Adrenal gland (tissue), 12 donors: Measurements from ENCODE around the gene RASSF10. TPM values are rescaled to one million over a fixed set of nuclear protein-coding genes. Genes with fewer than 3 reads are reported as not detected.

Source experiments
- DNase-seq, 7 donors: peaks; one replicate each; pipeline ENCODE4 v3.0.0-alpha.2; 2019 to 2020
- H3K27ac ChIP-seq, 5 donors: fragments of 200-600 bp; sonication (generic) in 4 of 5; 1 replicate in 3 of 5; 2 replicates in 2 of 5; pipeline versions ENCODE4 v1.5.1 to v1.8.0; 2016 to 2020; ENCODE audit warnings: mild to moderate bottlenecking in 1 of 5
- H3K27me3 ChIP-seq: fragments of 200-600 bp; 2 replicates; pipeline ENCODE4 v1.8.0; 2021
- H3K36me3 ChIP-seq, 2 donors: fragments of 200-600 bp; replicated peaks in 1 of 2; 1 replicate in 1 of 2; 2 replicates in 1 of 2; pipeline versions ENCODE4 v1.5.1 to v1.8.0; 2018 to 2022
- H3K4me1 ChIP-seq, 2 donors: fragments of 200-600 bp; replicated peaks in 1 of 2; 1 replicate in 1 of 2; 2 replicates in 1 of 2; pipeline versions ENCODE4 v1.5.1 to v1.8.0; 2018 to 2021
- H3K4me3 ChIP-seq, 4 donors: fragments of 200-600 bp; sonication (generic) in 3 of 4; one replicate each; pipeline ENCODE4 v1.5.1; 2016 to 2018
- H3K9me3 ChIP-seq, 3 donors: fragments of 200-600 bp; sonication (generic) in 1 of 3; replicated peaks in 1 of 3; 1 replicate in 2 of 3; 2 replicates in 1 of 3; pipeline versions ENCODE4 v1.5.1 to v1.8.0; 2016 to 2021
- CTCF ChIP-seq, 6 experiments: fragments of 450-650 bp in 4 of 6; fragments of 200-600 bp in 2 of 6; sonication (generic) in 1 of 6; IDR thresholded peaks; 1 replicate in 5 of 6; 2 replicates in 1 of 6; pipeline versions ENCODE4 v1.5.1 to v1.8.0; 2016 to 2021; ENCODE audit warnings: antibody characterized with exemption in 6 of 6, mild to moderate bottlenecking in 2 of 6, moderate library complexity in 1 of 6
- POLR2A ChIP-seq, 2 donors: fragments of 450-650 bp; IDR thresholded peaks; one replicate each; pipeline ENCODE4 v1.6.1; 2017; ENCODE audit warnings: antibody characterized with exemption in 2 of 2, mild to moderate bottlenecking in 2 of 2, moderate library complexity in 1 of 2
- whole genome bisulfite sequencing, 4 donors: extraction: QIAGEN DNeasy Blood & Tissue Kit in 2 of 4; methylation state at CpG; one replicate each; pipeline versions ENCODE4 v1.1.5 to v1.1.7; 2013 to 2017; 5-methylcytosine and 5-hydroxymethylcytosine counted together
- intact Hi-C, 2 donors: fragments of 100-400 bp; cut with DNase I; formaldehyde crosslinking; loops; one replicate each; pipeline versions ENCODE4 v1.14.1 to v1.15.0; 2022 to 2023
- polyA plus RNA-seq, 3 donors: library from polyadenylated mRNA; stranded (reverse); fragments of 200-250 nt in 2 of 3; fragments of 350-450 nt in 1 of 3; fragmentation: Illumina TruSeq in 1 of 3; extraction: RNeasy Lipid Tissue Mini Kit (QIAGEN cat#74804) in 1 of 3; gene quantifications; one replicate each; pipeline ENCODE4 v1.2.3, GENCODE V29; 2013 to 2014
- total RNA-seq, 9 donors: library from RNA; depleted of rRNA in 4 of 9; stranded (reverse); fragments of >200 nt in 4 of 9; fragments of 120-200 nt in 1 of 9; fragmentation: NEBNext Ultra II Directional in 1 of 9; extraction: Animal tissue kit (Norgen Biotek cat#: 25700) in 1 of 9; gene quantifications; one replicate each; pipeline versions ENCODE4 v1.1.0 to v1.2.4, GENCODE V29; 2013 to 2023
- donor health status: healthy with polysubstance abuse.
- donor health status: Bipolar disorder and iron deficiency.
- donor health status: DM: yes; HTN: yes; CAD: no.
- donor health status: DM: no; HTN: no; CAD: no.
- donor health status: DM: no; HTN: no; CAD: no.
- donor health status: DM: yes; HTN: yes; CAD: no.

RASSF10 gene
- total and polyA plus RNA-seq, 12 donors, result 0.07 TPM; not detected in 11

GRCh38 chr11:13010749-13011465, 1.8 kb downstream of the RASSF10 start:
- Histone ChIP-seq H3K4me3 (no peak overlapping the region), H3K27ac (no peak overlapping the region)

GRCh38 chr11:13011466-13012055, 2.4 kb downstream of the RASSF10 start:
- TF ChIP-seq CTCF (IDR thresholded peaks at IDR 0.05), result no peak
- TF ChIP-seq POLR2A (IDR thresholded peaks at IDR 0.05), result no peak
- DNase-seq, result no peak
- Histone ChIP-seq H3K36me3 (no peaks in the 10 kb centered on the region), H3K27me3 (peaks cover 71% of the 10 kb centered on the region), H3K4me3 (no peak overlapping the region), H3K9me3 (no peaks in the 10 kb centered on the region), H3K27ac (no peak overlapping the region), H3K4me1 (peaks cover 4 to 21% of the 10 kb centered on the region in 2 donors)
- intact Hi-C loops, result no loop called here
- WGBS, 4 donors, result 31 to 40% (median 35%) methylated on average over 7 of the region's 7 CpGs

More at GRCh38 chr11:13010749-13011465, 1.8 kb downstream of the RASSF10 start:
- intact Hi-C loops, result no loop called here
- H3K9me3 ChIP-seq, result no peaks in the 10 kb centered on the region
- 5 to 11% (median 6%) methylated on average over 18 to 37 of the region's 37 CpGs for WGBS, 4 donors
- peaks cover 77% of the 10 kb centered on the region for H3K27me3 ChIP-seq
- peaks cover 4 to 21% of the 10 kb centered on the region in 2 donors for H3K4me1 ChIP-seq
- peak in 1 of 7 donors; percentile 16 for DNase-seq
- H3K36me3 ChIP-seq, result no peaks in the 10 kb centered on the region
- TF ChIP-seq POLR2A (IDR thresholded peaks at IDR 0.05) (no peak), CTCF (IDR thresholded peaks at IDR 0.05) (no peak)

GRCh38 chr11:13012056-13012661, 3.0 kb downstream of the RASSF10 start:
- intact Hi-C loops, result no loop called here
- H3K27ac ChIP-seq, result no peak overlapping the region
- H3K4me1 ChIP-seq, result peaks cover 4 to 21% of the 10 kb centered on the region in 2 donors
- no peak for TF ChIP-seq POLR2A (IDR thresholded peaks at IDR 0.05)
- no peak for TF ChIP-seq CTCF (IDR thresholded peaks at IDR 0.05)
- no peak for DNase-seq
- no peaks in the 10 kb centered on the region for H3K9me3 ChIP-seq
- 45 to 58% (median 49%) methylated on average over 9 of the region's 9 CpGs for WGBS, 4 donors
- peaks cover 67% of the 10 kb centered on the region for H3K27me3 ChIP-seq
- no peak overlapping the region for H3K4me3 ChIP-seq
- H3K36me3 ChIP-seq, result no peaks in the 10 kb centered on the region

- H3K4me3 ChIP-seq, result no peak overlapping the region
- no peaks in the 10 kb centered on the region for H3K36me3 ChIP-seq
- H3K27me3 ChIP-seq, result peaks cover 62% of the 10 kb centered on the region
- DNase-seq, result no peak
- H3K4me1 ChIP-seq, result peaks cover 4 to 21% of the 10 kb centered on the region in 2 donors
- intact Hi-C loops, result no loop called here
- H3K9me3 ChIP-seq, result no peaks in the 10 kb centered on the region
- 48 to 50% (median 50%) methylated on average over 7 of the region's 7 CpGs for WGBS, 4 donors
- TF ChIP-seq POLR2A (IDR thresholded peaks at IDR 0.05), result no peak
- no peak for TF ChIP-seq CTCF (IDR thresholded peaks at IDR 0.05)
- H3K27ac ChIP-seq, result no peak overlapping the region
These were observed 4.0 kb downstream of the RASSF10 start for GRCh38 chr11:13013054-13013488.
